Glutamatergic neuron (in vitro differentiated cells): ENCODE results near the gene ZNF32. TPM values are rescaled to one million over a fixed set of nuclear protein-coding genes. Genes with fewer than 3 reads are reported as not detected.

Experiments used
- DNase-seq: peaks from one replicate; pipeline ENCODE4 v3.0.0; 2022
- H3K27ac Mint-ChIP-seq: one replicate; pipeline ENCODE4 v1.8.0; 2020; ENCODE audit warnings: mild to moderate bottlenecking, mixed read lengths, inconsistent platforms; ENCODE audit not compliant: unreplicated experiment
- H3K27me3 Mint-ChIP-seq: one replicate; pipeline ENCODE4 v1.8.0; 2020; ENCODE audit warnings: mild to moderate bottlenecking, moderate library complexity, mixed read lengths, inconsistent platforms; ENCODE audit not compliant: unreplicated experiment
- H3K36me3 Mint-ChIP-seq: one replicate; pipeline ENCODE4 v1.8.0; 2020; ENCODE audit warnings: mild to moderate bottlenecking, mixed read lengths, inconsistent platforms; ENCODE audit not compliant: unreplicated experiment
- H3K4me1 Mint-ChIP-seq: one replicate; pipeline ENCODE4 v1.8.0; 2020; ENCODE audit warnings: mild to moderate bottlenecking, low read depth, mixed read lengths, inconsistent platforms; ENCODE audit not compliant: unreplicated experiment
- H3K4me3 Mint-ChIP-seq: one replicate; pipeline ENCODE4 v1.8.0; 2020; ENCODE audit warnings: mild to moderate bottlenecking, mixed read lengths, inconsistent platforms; ENCODE audit not compliant: unreplicated experiment
- H3K9me3 Mint-ChIP-seq: one replicate; pipeline ENCODE4 v1.8.0; 2020; ENCODE audit warnings: mild to moderate bottlenecking, moderate library complexity, mixed read lengths, inconsistent platforms; ENCODE audit not compliant: unreplicated experiment
- CTCF ChIP-seq: fragments of 200-600 bp; sonication (generic); IDR thresholded peaks from one replicate; pipeline ENCODE4 v1.5.0; 2021; ENCODE audit not compliant: partially characterized antibody, unreplicated experiment
- total RNA-seq: library from RNA; stranded (reverse); fragmentation: NEBNext Ultra II Directional; extraction: Animal tissue kit (Norgen Biotek cat#: 25700); gene quantifications from one replicate; pipeline ENCODE4 v1.2.1, GENCODE V29; 2021; ENCODE audit not compliant: unreplicated experiment

Gene ZNF32
- total RNA-seq, 1 donor from 2014 or later, result 32.1 TPM

GRCh38 chr10:43686414-43686813, 37.7 kb upstream of the ZNF32 start:
- no peak overlapping the region for H3K27ac Mint-ChIP-seq
- no peaks in the 10 kb centered on the region for H3K4me1 Mint-ChIP-seq
- DNase-seq, result no peak
- H3K9me3 Mint-ChIP-seq, result peaks cover 4% of the 10 kb centered on the region
- no peak overlapping the region for H3K4me3 Mint-ChIP-seq
- TF ChIP-seq CTCF, result no peak
- peaks cover 10% of the 10 kb centered on the region for H3K27me3 Mint-ChIP-seq
- H3K36me3 Mint-ChIP-seq, result no peaks in the 10 kb centered on the region

GRCh38 chr10:43685744-43686143, 37.1 kb upstream of the ZNF32 start:
- Mint-ChIP-seq H3K27me3 (peaks cover 10% of the 10 kb centered on the region), H3K4me1 (no peaks in the 10 kb centered on the region), H3K9me3 (peaks cover 4% of the 10 kb centered on the region), H3K27ac (no peak overlapping the region), H3K4me3 (no peak overlapping the region), H3K36me3 (no peaks in the 10 kb centered on the region)
- no peak for DNase-seq
- TF ChIP-seq CTCF, result no peak

GRCh38 chr10:43684292-43684559, 35.5 kb upstream of the ZNF32 start:
- DNase-seq, result no peak

GRCh38 chr10:43683451-43684291, 35.0 kb upstream of the ZNF32 start:
- Mint-ChIP-seq H3K4me1 (no peaks in the 10 kb centered on the region), H3K36me3 (no peaks in the 10 kb centered on the region), H3K4me3 (no peak overlapping the region), H3K9me3 (peaks cover 2% of the 10 kb centered on the region), H3K27ac (no peak overlapping the region), H3K27me3 (peaks cover 9% of the 10 kb centered on the region)
- peak; percentile 60 for TF ChIP-seq CTCF
- DNase-seq, result peak; percentile 48

More at GRCh38 chr10:43684292-43684559, 35.5 kb upstream of the ZNF32 start:
- H3K4me1 Mint-ChIP-seq, result no peaks in the 10 kb centered on the region
- H3K9me3 Mint-ChIP-seq, result peaks cover 2% of the 10 kb centered on the region
- H3K36me3 Mint-ChIP-seq, result no peaks in the 10 kb centered on the region
- no peak overlapping the region for H3K27ac Mint-ChIP-seq
- TF ChIP-seq CTCF, result no peak
- no peak overlapping the region for H3K4me3 Mint-ChIP-seq
- peaks cover 10% of the 10 kb centered on the region for H3K27me3 Mint-ChIP-seq

GRCh38 chr10:43682956-43683355, 34.3 kb upstream of the ZNF32 start:
- Mint-ChIP-seq H3K4me1 (no peaks in the 10 kb centered on the region), H3K27me3 (peaks cover 5% of the 10 kb centered on the region), H3K9me3 (peaks cover 2% of the 10 kb centered on the region), H3K36me3 (no peaks in the 10 kb centered on the region), H3K27ac (no peak overlapping the region), H3K4me3 (no peak overlapping the region)
- no peak for DNase-seq
- no peak for TF ChIP-seq CTCF
